Large intestine (tissue), 3 donors: Measurements from ENCODE around the gene CYP4F12. TPM values are rescaled to one million over a fixed set of nuclear protein-coding genes. Genes with fewer than 3 reads are reported as not detected.
A peak's percentile ranks its signal among the peaks of the same experiment; 100 is the strongest.
"Not testable (repeated sequence)": the region's sequence is repeated elsewhere in the genome, so short reads cannot be mapped to it uniquely, and the experiment has no call there.

Experiments
- DNase-seq, 2 donors: peaks; one replicate each; pipeline versions ENCODE4 v3.0.0 to v3.0.0-alpha.2; 2013
- H3K27ac ChIP-seq: one replicate; pipeline ENCODE4 v1.5.1; 2013; ENCODE audit warnings: low read length
- H3K27me3 ChIP-seq: 2 replicates; pipeline ENCODE4 v1.6.1; 2013; ENCODE audit warnings: low read length; ENCODE audit not compliant: control insufficient read depth, insufficient read depth
- H3K36me3 ChIP-seq: 2 replicates; pipeline ENCODE4 v1.6.1; 2013; ENCODE audit warnings: low read length; ENCODE audit not compliant: control insufficient read depth, insufficient read depth
- H3K4me1 ChIP-seq: one replicate; pipeline ENCODE4 v1.6.1; 2013; ENCODE audit warnings: low read length; ENCODE audit not compliant: control insufficient read depth, insufficient read depth
- H3K4me3 ChIP-seq: one replicate; pipeline ENCODE4 v1.5.1; 2013; ENCODE audit warnings: low read length
- H3K9me3 ChIP-seq: one replicate; pipeline ENCODE4 v1.6.1; 2013; ENCODE audit warnings: mild to moderate bottlenecking, low read depth, low read length, moderate library complexity; ENCODE audit not compliant: control insufficient read depth
- WGBS: methylation state at CpG from one replicate; pipeline ENCODE4 v1.1.5; 2013; ENCODE audit warnings: low lambda C conversion rate; ENCODE audit not compliant: insufficient coverage; 5-methylcytosine and 5-hydroxymethylcytosine counted together
- polyA plus RNA-seq: library from polyadenylated mRNA; unstranded; fragments of 120-200 nt; gene quantifications from one replicate; pipeline ENCODE4 v1.2.1, GENCODE V29; 2013

CYP4F12 gene
- polyA plus RNA-seq, 1 donor, result 102 TPM

DNA sequence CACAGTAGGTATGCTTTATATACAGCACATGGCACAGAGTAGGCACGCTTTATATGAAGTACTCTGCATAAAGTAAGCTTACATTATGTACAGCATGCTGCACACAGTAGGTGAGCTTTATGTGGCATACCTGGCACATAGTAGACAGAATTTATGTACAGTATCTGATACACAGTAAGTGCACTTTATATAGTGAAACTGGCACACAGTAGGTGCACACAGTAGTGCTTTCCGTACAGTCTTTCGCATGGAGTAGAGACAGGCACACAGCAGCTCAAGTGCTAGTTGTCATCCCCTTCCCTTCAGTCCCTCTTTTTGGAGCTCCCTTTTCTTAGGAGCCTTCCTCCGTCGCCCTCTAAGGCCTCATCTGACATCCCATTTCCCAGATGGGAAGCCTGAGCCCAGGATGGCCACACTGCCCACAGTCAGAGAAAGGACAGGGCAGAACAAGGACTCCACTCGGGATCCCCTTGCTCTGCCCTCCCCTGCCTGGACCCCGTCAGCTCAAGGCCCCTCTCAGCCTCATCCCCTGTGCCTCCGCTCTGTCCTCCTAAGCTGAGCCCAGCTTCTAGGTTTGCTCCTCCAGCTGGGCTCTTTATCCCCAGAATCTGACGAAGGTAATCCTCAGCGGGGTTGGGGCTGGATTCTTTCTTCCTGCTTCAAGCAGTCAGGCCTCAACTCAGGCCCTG, 852 bp upstream of the CYP4F12 start:
- no peak overlapping the region for H3K4me3 ChIP-seq
- H3K9me3 ChIP-seq, result no peaks in the 10 kb centered on the region
- no CpG with 5 or more reads among the region's 10 CpGs for WGBS
- H3K27me3 ChIP-seq, result no peaks in the 10 kb centered on the region
- H3K27ac ChIP-seq, result peak overlapping the region; percentile 86
- DNase-seq, result no peak
- H3K4me1 ChIP-seq, result peaks cover 20% of the 10 kb centered on the region
- no peaks in the 10 kb centered on the region for H3K36me3 ChIP-seq

DNA sequence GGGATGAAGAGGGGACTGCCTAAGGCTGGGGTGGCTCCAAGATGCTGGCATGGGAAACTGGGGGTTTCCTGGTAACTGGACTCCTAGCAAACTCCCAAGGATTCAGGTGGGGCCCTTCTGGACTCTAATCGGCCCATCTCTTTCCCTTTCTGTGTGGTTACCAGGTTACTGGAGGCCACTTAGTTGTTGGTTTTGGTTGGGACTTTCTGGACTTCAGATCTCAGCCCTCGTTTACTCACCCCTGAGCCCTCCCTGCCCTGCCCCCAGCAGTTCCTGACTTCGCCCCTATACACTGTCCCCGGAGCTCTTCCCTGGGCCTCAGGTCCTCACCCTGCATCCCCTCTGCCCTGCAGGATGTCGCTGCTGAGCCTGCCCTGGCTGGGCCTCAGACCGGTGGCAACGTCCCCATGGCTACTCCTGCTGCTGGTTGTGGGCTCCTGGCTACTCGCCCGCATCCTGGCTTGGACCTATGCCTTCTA, 328 bp downstream of the CYP4F12 start:
- DNase-seq, result peak in 1 of 2 donors; percentile 58
- WGBS, result no CpG with 5 or more reads among the region's 9 CpGs
- no peaks in the 10 kb centered on the region for H3K36me3 ChIP-seq
- no peaks in the 10 kb centered on the region for H3K27me3 ChIP-seq
- peak overlapping the region; percentile 86 for H3K27ac ChIP-seq
- no peaks in the 10 kb centered on the region for H3K9me3 ChIP-seq
- peak overlapping the region; percentile 49 for H3K4me3 ChIP-seq
- peaks cover 20% of the 10 kb centered on the region for H3K4me1 ChIP-seq

DNA sequence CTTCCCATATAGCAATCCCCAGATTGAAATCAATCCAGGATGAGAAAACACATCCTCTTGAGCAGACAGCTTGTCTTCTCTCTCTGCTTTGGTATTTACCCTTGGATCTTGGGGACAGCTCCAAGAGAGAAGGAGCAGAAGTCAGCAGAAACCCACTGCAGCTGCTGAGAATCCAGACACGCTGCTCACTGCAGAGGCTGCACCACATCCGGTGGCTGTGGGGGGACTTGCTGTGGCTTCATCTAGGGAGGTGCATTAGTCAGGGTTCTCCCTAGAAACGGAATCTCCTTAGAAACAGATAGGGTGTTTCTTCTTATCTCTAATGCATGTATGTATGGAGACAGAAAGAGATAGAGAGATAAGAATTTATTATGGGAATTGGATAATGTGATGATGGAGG, 2.7 kb downstream of the CYP4F12 start:
- no CpG with 5 or more reads among the region's 3 CpGs for WGBS
- no peak for DNase-seq
- Histone ChIP-seq H3K27ac (peak overlapping the region; percentile 25), H3K27me3 (no peaks in the 10 kb centered on the region), H3K4me3 (no peak overlapping the region), H3K4me1 (peaks cover 36% of the 10 kb centered on the region), H3K9me3 (no peaks in the 10 kb centered on the region), H3K36me3 (peaks cover 3% of the 10 kb centered on the region)

DNA sequence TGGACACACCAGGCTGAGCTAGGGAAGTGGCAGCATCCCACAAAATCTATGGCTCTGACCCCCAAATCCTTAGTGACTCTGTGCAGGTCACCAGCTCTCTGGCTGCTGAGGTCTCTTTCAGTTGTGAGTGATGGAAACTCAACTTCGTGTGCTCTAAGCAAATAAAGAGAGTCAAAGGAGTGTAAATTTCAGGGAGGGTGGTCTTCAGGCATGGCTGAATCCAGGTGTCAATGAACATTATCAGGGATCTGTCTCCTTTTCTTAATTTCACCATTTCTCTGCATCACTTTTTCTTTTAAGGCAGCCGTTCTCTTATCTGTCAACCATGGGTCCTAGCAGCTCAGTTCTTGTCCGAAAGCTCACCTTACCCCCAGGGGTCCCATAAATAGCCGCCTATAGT, 6.2 kb downstream of the CYP4F12 start:
- Histone ChIP-seq H3K4me3 (no peak overlapping the region), H3K36me3 (peaks cover 12% of the 10 kb centered on the region), H3K27ac (peak overlapping the region; percentile 95), H3K9me3 (no peaks in the 10 kb centered on the region), H3K27me3 (no peaks in the 10 kb centered on the region), H3K4me1 (peaks cover 29% of the 10 kb centered on the region)
- no peak for DNase-seq
- WGBS, result no CpG with 5 or more reads among the region's 4 CpGs

DNA sequence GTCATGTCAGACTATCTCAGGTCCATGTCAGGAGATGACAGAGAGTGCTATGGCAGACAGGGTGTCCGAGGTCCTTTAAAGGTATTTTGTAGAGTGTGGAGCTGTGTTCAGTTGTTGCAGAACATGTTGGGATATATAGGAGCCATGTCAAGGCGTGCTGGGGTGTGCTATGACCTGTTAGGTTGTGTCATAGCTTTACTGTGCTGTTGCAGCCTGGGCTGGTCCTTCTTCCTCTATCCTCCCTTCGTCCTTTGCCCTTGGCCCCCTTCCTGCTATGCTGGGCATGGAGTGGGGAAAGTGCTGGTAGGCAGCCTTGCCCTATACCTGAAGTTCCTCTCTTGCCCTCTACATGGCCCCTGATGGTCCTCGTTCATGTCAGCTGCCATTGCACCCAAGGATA, 7.0 kb downstream of the CYP4F12 start:
- WGBS, result no CpG with 5 or more reads among the region's 4 CpGs
- H3K27me3 ChIP-seq, H3K9me3 ChIP-seq, DNase-seq, H3K4me3 ChIP-seq: not testable (repeated sequence)
- peaks cover 24% of the 10 kb centered on the region for H3K4me1 ChIP-seq
- H3K27ac ChIP-seq, result peak overlapping the region; percentile 95
- H3K36me3 ChIP-seq, result peaks cover 17% of the 10 kb centered on the region

DNA sequence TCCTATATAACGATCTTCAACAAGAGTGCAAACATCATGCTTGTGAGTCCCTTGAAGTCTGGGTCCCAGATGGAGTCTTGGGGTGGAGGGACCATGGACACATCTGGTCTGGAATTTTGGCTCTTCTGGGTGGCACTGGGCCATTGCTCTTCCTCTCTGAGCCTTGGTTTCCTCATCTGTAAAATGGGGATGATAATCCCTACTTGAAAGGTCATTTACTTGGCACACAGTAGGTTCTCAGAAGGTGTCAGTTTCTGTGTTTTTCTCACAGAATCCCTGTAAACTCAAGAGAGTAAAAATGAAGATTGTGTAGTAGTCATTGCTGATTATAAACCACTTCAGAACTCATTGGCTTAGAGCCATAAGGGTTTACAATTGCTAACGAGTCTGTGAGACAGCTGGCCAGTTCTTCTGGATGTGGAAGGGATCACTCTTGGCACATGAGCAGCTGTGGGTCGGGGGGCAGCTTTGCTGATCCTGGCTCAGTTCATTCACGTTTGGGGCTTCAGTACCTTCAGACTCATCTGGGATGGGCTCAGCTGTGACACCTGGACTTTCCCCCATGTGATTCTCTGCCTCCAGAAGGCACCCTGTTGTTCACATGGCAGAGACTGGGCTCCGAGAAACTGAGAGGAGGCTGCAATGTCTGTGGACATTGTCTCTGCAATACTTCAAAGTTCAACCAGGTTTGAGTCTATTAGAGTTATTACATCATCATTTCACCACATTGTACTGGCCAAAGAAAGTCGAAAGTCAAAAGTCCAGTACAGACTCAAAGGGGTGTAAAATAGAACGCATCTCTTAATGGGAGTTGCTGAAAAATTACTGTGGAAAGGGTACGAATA, 7.8 kb downstream of the CYP4F12 start:
- Histone ChIP-seq H3K27me3 (no peaks in the 10 kb centered on the region), H3K4me1 (peaks cover 18% of the 10 kb centered on the region), H3K9me3 (no peaks in the 10 kb centered on the region), H3K36me3 (peaks cover 25% of the 10 kb centered on the region), H3K27ac (peak overlapping the region; percentile 95), H3K4me3 (no peak overlapping the region)
- peak; percentile 82 to 92 for DNase-seq
- WGBS, result no CpG with 5 or more reads among the region's 8 CpGs

DNA sequence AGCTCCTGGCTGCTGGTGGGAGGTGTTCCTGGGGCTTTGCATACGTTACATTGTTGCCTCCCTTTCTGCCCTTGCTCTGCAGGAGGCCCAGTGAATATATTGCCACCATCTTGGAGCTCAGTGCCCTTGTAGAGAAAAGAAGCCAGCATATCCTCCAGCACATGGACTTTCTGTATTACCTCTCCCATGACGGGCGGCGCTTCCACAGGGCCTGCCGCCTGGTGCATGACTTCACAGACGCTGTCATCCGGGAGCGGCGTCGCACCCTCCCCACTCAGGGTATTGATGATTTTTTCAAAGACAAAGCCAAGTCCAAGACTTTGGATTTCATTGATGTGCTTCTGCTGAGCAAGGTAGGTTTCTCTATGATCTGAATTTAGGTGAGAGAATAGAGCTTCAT, 10.5 kb downstream of the CYP4F12 start:
- Histone ChIP-seq H3K4me3 (no peak overlapping the region), H3K4me1 (peaks cover 18% of the 10 kb centered on the region), H3K27me3 (no peaks in the 10 kb centered on the region), H3K9me3 (peaks cover 1% of the 10 kb centered on the region), H3K36me3 (peaks cover 36% of the 10 kb centered on the region), H3K27ac (no peak overlapping the region)
- no CpG with 5 or more reads among the region's 10 CpGs for WGBS
- DNase-seq, result no peak

DNA sequence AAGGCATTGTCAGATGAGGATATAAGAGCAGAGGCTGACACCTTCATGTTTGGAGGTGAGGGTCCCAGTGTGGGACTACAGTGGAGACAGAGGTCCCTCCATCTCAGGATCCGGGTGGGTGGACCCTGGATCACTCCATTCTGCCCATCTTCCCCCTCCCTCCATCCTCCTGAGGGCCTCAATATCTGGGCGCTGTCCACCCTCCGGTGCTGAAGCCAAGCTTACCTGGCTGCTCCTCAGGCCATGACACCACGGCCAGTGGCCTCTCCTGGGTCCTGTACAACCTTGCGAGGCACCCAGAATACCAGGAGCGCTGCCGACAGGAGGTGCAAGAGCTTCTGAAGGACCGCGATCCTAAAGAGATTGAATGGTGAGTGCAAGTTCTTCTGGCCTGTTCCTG, 11.9 kb downstream of the CYP4F12 start:
- peaks cover 6% of the 10 kb centered on the region for H3K9me3 ChIP-seq
- no peak overlapping the region for H3K27ac ChIP-seq
- H3K4me3 ChIP-seq, result no peak overlapping the region
- DNase-seq, result no peak
- no CpG with 5 or more reads among the region's 9 CpGs for WGBS
- peaks cover 33% of the 10 kb centered on the region for H3K36me3 ChIP-seq
- peaks cover 9% of the 10 kb centered on the region for H3K4me1 ChIP-seq
- H3K27me3 ChIP-seq, result no peaks in the 10 kb centered on the region

DNA sequence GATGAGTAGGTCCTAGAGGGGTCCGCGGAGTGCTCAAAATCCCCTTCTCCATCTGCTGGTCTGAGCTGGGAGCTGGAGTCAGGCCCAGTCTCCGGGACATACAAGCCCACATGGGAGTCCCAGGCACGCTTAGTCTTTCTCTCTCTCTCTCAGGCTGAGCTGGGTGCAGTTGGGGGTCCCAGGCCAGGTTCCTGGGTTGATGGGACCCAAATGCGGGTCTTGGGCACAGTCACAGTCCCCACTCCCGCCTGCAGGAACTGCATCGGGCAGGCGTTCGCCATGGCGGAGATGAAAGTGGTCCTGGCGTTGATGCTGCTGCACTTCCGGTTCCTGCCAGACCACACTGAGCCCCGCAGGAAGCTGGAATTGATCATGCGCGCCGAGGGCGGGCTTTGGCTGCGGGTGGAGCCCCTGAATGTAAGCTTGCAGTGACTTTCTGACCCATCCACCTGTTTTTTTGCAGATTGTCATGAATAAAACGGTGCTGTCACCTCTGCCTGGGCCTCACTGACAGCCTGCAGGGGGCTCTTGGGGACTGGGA, 23.8 kb downstream of the CYP4F12 start:
- no peak overlapping the region for H3K4me3 ChIP-seq
- no peaks in the 10 kb centered on the region for H3K9me3 ChIP-seq
- no peaks in the 10 kb centered on the region for H3K27me3 ChIP-seq
- H3K36me3 ChIP-seq, result peaks cover 2% of the 10 kb centered on the region
- WGBS, result no CpG with 5 or more reads among the region's 19 CpGs
- H3K4me1 ChIP-seq, result peaks cover 2% of the 10 kb centered on the region
- DNase-seq, result no peak
- H3K27ac ChIP-seq, result no peak overlapping the region

DNA sequence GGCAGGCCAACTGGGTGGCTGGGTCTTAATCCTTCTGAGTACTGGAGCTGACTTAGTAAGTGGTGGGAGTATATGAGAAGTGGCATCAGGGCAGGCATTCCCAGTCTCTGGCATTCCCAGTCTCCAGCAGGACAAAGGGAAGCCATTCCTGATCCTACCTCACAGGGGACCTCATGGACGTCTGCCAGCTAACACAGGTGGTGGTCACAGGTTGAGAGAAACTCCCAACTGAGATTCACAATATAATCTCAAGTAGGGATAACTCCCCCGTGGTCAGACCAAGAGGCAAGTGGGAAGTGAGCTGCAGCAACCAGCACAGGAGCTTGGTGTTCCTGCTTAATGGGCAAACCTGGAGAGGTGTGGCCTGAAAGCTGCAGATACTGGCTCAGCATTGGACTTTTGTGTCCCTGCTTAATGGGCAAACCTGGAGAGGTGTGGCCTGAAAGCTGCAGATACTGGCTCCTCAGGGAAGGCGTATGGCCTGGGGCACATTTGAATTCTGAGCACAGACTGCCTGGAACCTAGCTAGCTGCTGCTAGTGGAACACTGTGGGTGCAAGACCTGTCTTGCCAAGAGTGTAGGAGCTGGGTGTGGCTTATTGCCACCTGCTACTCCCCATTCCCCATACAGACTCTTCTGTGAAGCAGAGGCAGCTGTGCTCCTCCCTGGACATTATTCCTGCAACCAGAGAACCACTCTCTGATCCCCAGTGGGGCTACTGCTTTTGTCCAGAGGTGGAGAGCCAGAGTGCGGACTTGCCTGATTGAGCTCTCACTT, 29.1 kb downstream of the CYP4F12 start:
- Histone ChIP-seq H3K4me1 (peaks cover 9% of the 10 kb centered on the region), H3K9me3 (no peaks in the 10 kb centered on the region), H3K36me3 (peaks cover 2% of the 10 kb centered on the region), H3K27me3 (no peaks in the 10 kb centered on the region), H3K4me3 (no peak overlapping the region), H3K27ac (peak overlapping the region; percentile 73)
- peak; percentile 54 to 81 for DNase-seq
- no CpG with 5 or more reads among the region's 4 CpGs for WGBS
